GM18517 (cell line): Measurements from ENCODE around the gene ZDHHC8.

ENCODE experiments used
- ATAC-seq: cut with Tn5 transposase; IDR thresholded peaks from one replicate; pipeline ENCODE4 v1.9.1; 2021; ENCODE audit warnings: mild to moderate bottlenecking, moderate library complexity; ENCODE audit not compliant: unreplicated experiment

The ZDHHC8 gene

GRCh38 chr22:20192293-20192971 is 60.8 kb downstream of the ZDHHC8 start:
- ATAC-seq, result no peak

- ATAC-seq, result no peak
Observed at GRCh38 chr22:20192972-20193760, 61.6 kb downstream of the ZDHHC8 start.

- ATAC-seq, result no peak
Observed at GRCh38 chr22:20193761-20194494, 62.3 kb downstream of the ZDHHC8 start.

GRCh38 chr22:20194681-20195593 is 63.3 kb downstream of the ZDHHC8 start:
- no peak for ATAC-seq

- ATAC-seq, result no peak
Observed at GRCh38 chr22:20196094-20196842, 64.7 kb downstream of the ZDHHC8 start.
